ENCODE measurements around the gene TJP3. TPM values are rescaled to one million over a fixed set of nuclear protein-coding genes. Genes with fewer than 3 reads are reported as not detected.

The TJP3 gene
- total RNA-seq, 4 donors from 2014 or later = 27.3 to 60.9 (median 35.6) TPM

DNA sequence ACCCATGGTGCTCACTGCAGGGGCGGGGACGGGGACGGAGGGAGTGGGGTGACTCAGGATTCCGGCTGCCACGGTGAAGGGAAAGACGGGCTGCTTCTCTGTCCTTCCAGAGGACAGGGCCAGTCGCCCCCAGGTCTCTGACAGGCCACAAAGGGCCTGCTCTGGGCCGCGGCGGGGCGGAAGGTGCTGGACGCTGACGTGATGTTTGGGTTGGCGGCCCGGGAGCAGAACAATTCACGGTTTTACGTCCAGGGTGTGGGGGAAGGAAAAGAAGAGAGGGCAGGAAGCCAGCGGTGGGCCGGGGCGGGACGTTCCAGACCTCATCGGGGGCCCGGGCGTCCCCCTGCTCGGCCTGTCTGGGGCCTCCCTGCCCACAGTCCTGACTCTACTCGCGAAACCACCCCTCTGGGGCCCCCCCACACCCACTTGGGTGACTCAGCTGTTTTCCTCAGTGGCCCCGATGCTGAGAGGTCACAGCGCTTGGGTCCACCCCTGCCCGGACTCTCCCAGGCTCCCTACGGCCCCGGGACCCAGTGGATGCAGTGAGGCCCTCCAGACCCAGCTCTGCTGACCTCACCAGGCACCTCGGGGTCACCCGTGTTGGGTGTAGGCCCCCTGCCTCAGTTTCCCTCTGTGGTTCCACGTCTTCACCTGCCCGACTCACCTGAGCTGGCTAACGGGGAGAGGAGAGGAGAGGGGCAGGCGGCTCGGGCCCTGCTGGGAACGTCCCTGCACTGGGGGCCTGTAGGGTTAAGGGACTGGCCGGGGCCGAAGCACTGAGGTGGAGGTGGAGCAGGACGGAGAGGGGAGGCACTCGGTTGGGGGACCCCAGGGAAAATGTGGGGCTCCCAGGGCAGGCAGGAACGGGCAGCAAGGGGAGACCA, 37.1 kb upstream of the TJP3 start:
- 53 to 64% methylated on average over 40 to 44 of the region's 45 CpGs for whole genome bisulfite sequencing, 2 donors
- no peak overlapping the region for H3K4me3 ChIP-seq (ENCODE audit: low read depth, poor library complexity, severe bottlenecking)
- intact Hi-C loops (cut with DNase I; ENCODE audit: low total_unique reads) = no loop called here
- TF ChIP-seq, protein P1, sequence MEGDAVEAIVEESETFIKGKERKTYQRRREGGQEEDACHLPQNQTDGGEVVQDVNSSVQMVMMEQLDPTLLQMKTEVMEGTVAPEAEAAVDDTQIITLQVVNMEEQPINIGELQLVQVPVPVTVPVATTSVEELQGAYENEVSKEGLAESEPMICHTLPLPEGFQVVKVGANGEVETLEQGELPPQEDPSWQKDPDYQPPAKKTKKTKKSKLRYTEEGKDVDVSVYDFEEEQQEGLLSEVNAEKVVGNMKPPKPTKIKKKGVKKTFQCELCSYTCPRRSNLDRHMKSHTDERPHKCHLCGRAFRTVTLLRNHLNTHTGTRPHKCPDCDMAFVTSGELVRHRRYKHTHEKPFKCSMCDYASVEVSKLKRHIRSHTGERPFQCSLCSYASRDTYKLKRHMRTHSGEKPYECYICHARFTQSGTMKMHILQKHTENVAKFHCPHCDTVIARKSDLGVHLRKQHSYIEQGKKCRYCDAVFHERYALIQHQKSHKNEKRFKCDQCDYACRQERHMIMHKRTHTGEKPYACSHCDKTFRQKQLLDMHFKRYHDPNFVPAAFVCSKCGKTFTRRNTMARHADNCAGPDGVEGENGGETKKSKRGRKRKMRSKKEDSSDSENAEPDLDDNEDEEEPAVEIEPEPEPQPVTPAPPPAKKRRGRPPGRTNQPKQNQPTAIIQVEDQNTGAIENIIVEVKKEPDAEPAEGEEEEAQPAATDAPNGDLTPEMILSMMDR (IDR thresholded peaks at IDR 0.05) = no peak
- TF ChIP-seq POLR2A (IDR thresholded peaks at IDR 0.05) = no peak
- DNase-seq (ENCODE audit: low spot score in 2 of 2) = peak; percentile 46 to 93

DNA sequence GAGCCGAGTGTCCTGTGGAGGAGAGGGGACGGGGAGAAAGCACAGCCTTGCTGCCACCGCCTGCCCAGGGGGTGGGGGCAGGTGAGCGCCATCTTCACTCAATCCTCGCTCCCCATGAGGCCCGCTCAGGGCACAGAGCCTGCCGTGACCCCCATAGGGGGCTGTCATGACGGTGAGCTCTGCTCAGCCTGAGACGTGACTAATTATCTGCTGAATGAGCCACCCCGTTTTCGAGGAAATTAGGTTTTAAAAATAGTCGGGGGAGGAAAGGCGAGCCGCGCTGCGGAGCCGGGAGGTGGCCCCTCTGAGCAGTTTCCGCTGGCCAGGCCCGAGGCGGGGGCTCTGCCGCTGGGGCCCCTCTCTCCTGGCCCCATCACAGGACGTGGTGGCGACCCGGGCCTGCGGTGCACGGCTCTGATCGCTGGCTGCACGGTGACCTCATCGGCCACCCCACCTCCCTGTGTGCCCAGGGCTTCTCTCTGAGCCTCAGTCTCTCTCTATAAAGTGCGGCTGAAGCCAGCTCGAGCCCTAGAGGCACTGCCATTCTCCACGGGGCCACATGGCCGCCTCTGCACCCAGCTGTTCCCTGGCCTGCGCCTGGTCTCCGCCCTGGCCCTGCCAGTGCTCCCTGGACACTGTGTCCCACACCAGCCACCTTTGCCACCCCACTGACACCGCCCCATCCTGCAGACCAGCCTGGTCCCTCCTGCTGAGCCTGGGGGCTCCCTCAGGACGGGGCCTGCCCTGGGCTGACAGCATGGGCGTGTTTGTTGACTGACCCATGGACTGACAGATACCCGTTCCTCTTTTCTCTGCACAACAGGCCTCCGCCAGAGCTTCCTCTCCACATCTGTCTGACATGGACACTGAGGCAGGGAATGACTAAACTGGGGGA, 36.3 kb upstream of the TJP3 start:
- 61 to 73% methylated on average over 40 of the region's 40 CpGs for whole genome bisulfite sequencing, 2 donors
- intact Hi-C loops (cut with DNase I; ENCODE audit: low total_unique reads) = no loop called here
- H3K4me3 ChIP-seq (ENCODE audit: low read depth, poor library complexity, severe bottlenecking) = no peak overlapping the region
- no peak for TF ChIP-seq POLR2A (IDR thresholded peaks at IDR 0.05)
- TF ChIP-seq, protein P1 (IDR thresholded peaks at IDR 0.05) = no peak
- no peak for DNase-seq (ENCODE audit: low spot score in 2 of 2)

DNA sequence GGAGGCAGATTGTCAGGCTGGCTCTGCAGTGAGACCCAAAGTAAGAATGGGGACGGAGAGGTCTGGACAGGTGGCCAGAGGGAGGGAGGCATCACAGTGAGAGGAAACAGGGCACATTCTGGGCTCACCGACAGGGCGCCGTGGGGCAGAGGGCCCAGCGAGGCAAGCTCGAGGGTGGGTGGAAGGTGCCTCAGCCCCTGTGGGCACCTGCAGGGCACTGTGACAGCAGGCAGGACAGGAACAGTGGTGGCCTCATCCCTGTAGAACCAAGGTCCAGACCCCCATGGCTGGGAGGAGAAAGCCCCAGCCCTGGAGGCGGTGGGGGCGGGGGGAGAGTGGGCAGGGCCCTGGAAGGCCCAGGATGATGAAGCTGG, 35.6 kb upstream of the TJP3 start:
- H3K4me3 ChIP-seq (ENCODE audit: low read depth, poor library complexity, severe bottlenecking) = no peak overlapping the region
- WGBS, 2 donors = 91 to 92% methylated on average over 8 of the region's 8 CpGs
- intact Hi-C loops (cut with DNase I; ENCODE audit: low total_unique reads) = no loop called here
- TF ChIP-seq POLR2A (IDR thresholded peaks at IDR 0.05) = no peak
- TF ChIP-seq, protein P1 (IDR thresholded peaks at IDR 0.05) = no peak
- DNase-seq (ENCODE audit: low spot score in 2 of 2) = no peak

DNA sequence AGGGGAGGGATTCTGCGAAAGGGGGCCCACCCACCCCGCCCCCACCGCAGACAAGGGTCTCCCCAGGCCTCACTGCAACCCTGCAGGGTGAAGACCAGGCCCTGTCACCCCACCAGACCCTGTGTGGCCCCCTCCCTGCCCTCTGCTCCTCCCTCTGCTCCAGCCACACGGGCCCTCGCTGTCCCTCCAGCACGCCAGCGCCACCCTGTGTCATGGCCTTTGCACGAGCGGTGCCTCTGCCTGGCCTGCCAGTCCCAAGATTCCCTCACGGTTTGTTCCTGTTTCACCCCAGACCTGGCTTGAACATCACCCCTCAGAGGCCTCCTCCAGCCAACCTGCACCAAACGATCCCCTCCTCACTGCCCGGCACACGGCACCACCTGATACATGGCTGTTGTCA, 35.2 kb upstream of the TJP3 start:
- no peak for TF ChIP-seq POLR2A (IDR thresholded peaks at IDR 0.05)
- TF ChIP-seq, protein P1 (IDR thresholded peaks at IDR 0.05) = no peak
- DNase-seq (ENCODE audit: low spot score in 2 of 2) = no peak
- intact Hi-C loops (cut with DNase I; ENCODE audit: low total_unique reads) = no loop called here
- H3K4me3 ChIP-seq (ENCODE audit: low read depth, poor library complexity, severe bottlenecking) = no peak overlapping the region
- 91 to 93% methylated on average over 13 of the region's 13 CpGs for WGBS, 2 donors

DNA sequence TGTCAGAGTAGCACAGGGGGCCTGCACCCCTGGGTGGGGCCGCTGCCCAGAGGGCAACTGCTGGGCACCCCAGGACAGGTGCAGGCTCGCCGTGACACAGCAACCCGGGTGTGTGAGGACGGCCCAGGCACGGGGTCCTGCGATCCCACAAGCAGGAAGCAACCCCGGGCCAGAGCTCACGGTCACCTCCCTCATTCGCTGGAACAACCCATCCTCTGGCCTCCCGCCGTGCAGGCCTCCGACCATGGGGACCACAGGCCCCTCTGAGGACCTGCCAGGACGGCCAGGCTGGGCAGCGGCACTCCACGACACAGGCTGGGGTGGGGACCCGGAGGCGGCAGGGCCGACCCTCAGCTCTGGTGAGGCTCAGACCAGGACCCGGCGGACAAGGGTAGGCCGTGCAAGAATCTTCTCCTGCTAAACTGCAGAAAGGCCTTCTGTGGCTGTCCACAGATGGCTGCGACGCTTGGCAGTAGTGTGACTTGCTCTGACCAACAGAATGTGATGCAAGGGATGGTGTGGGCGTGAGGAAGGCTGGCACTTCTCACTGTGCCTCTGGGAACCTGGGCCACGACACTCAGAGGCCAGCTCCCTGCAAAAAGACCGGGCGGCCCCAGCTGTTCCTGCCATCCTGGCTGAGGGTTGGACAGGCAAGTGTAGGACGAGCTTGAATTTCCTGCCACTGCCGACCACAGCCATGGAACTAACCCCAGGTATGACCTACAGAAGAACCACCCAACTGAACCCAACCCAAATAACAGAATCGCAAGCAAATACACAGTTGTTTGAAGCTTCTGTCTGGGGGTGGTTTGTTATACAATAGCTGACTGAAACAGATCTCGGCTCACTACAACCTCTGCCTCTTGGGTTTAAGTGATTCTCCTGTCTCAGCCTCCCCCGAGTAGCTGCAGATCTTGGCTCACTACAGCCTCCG, 34.4 kb upstream of the TJP3 start:
- no peak overlapping the region for H3K4me3 ChIP-seq (ENCODE audit: low read depth, poor library complexity, severe bottlenecking)
- intact Hi-C loops (cut with DNase I; ENCODE audit: low total_unique reads) = no loop called here
- DNase-seq (ENCODE audit: low spot score in 2 of 2) = no peak
- WGBS, 2 donors = 94 to 98% methylated on average over 18 to 19 of the region's 34 CpGs
- TF ChIP-seq, protein P1 (IDR thresholded peaks at IDR 0.05) = no peak
- TF ChIP-seq POLR2A (IDR thresholded peaks at IDR 0.05) = no peak
